Midbrain (tissue), 1 donor: ENCODE measurements around the gene BUB1.
"Not testable (repeated sequence)": the region's sequence is repeated elsewhere in the genome, so short reads cannot be mapped to it uniquely, and the experiment has no call there.

Source experiments
- DNase-seq: peaks from one replicate; lab custom pipeline; 2025; lab: John Stamatoyannopoulos, UW

Gene BUB1

DNA sequence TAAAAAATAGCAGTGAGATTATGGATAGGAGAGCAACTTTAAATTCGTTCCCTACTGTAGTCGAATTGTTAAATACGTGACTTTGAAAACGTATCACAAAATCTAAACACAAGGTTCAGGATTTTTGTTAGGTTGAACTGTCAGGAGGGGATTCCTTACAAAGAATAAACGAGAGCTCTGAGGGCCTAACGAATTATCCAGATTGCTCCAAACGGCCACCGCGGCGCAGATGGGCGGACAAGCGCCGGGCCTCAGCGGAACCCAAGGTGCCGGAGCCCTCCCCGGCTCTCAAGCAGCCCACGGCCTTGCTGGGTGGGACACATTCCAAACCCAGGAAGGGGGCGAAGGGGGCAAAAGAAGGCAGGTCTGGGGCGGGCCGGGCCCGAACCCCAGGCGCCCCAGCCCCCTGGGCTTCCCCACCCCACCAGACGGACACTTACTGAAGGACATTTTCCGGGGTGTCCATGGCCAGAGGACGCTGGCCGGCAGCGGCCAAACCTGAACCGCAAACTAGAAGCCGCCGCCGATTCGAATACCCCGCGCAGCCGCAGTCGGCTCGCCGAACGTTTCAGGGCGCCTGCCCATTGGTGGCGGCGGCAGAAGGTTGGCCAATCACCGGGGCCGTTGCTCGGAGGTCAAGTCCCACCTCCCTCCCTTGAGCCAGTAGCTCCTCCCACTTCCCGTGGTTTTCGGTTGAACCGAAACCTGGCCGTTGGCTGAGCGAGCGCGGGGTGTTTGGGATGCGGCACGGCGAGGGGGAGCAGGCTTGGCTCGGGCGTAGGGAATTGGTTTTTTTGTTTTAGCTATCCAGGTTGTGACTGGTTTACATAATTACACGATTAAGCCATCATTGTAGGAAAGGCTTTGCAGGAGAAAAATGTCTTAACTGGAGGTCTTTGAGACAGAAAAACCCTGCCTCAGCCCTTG, at the start of gene BUB1:
TSS of gene BUB1 (minus strand) at position 534 of the 927 bp plus-strand sequence. CDS start at position 466, 68 bp downstream.
- peak; percentile 95 for DNase-seq

DNA sequence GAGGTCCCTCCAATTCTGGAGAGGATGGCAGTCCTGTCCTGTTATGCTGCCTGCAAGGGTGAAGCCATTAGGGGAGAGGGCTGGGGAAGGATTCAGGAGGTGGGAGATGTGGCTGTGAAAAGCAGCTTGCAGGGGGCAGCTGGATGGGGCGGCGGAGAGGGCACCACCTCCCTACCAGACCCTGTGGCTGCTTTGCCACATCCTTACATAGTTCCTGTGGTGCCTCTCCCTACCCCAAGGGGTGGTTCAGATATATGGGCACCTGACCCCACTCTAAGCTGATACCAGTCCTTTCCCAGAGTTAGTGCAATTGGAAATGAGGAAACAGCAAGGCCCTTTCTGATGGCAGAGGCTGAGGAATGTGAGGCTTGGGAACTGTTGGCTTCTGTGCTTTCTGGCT, 48.4 kb upstream of the BUB1 start:
- DNase-seq, result no peak

DNA sequence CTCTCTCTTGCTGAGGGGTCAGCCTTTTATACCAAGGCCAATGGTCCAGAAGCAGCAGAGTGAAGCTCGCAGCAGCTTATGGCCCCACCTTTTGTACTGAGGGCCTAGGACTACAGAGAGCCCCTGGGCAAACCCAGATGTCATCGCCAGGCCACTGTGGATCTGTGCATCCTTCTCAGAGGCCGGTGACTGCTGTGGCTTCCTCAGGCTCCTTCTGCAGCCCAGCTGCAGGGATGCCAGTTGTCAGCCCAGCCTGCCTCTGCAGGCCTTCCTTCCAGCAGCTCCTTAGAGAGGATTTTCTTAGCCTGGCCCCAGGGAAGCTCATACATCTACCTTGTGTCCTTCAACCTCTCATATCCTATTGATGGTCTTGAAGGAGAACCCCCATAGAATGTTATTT, 48.0 kb upstream of the BUB1 start:
- DNase-seq, result no peak

DNA sequence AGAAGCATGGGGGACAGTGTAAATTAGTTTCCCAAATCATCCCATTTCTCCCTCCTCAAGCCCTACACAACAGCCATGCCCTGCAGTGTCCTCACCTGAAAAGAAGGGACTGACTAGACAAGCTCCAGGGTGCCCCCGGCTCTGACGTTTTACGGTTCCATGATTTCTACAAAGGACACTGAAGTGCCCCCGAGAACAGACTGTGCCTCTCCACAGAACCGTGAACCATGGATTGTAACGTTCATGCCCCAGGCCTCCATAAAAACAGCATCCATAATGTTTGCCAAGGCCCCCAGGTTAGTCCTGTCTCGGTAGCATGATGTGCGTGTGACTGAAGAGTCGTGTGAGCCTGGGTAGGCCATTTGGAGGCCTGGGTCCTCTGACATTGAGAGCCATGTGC, 47.5 kb upstream of the BUB1 start:
- DNase-seq, result no peak

DNA sequence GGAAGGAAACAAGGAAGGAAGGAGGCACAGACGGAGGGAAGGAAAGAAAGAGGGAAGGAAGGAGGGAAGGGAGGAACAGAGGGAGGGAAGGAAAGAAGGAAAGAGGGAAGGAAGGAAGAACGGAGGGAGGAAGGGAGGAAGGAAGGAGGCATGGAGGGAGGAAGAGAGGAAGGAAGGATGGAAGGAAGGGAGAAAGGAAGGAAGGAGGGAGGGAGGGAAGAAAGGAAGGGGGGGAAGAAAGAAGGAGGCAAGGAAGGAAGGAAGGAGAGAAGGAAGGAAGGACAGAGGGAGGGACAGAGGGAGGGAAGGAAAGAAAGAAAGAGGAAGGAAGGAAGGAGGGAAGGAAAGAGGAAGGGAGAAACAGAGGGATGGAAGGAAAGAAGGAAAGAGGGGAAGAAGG, 47.0 kb upstream of the BUB1 start:
- DNase-seq, result no peak

DNA sequence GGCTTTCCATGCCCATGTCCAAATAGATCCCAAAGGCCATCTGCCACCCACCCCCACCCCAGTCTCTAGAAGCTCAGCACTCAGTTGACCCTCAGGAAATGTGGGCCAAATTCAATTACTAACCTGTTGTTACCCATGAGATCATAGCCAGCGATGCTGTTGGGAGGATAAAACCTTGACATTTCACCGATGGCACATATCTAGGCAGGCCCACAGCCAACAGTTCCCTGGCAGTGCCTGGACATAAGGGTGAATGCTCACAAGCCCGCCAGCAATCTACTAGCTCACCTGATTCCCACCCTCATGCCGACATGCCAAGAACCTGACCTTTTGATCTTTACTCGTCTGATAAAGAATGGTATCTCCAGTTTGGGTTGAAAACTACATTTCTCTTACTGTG, 42.7 kb upstream of the BUB1 start:
- no peak for DNase-seq

DNA sequence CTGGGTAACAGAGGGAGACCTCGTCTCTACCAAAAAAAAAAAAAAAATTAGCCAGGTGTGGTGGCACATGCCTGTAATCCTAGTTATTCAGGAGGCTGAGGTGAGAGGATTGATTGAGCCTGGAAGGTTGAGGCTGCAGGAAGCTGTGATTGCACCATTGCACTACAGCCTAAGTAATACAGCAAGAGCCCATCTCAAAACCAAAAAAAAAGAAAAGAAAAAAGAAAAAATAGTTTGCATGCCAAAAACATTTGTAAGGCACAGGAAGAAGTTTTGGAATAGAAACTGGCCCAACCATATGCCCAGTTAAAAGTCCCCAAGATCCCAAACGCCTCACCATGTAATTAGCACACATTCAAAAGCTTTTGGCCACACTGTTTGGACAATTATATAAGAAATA, 41.1 kb upstream of the BUB1 start:
- no peak for DNase-seq

DNA sequence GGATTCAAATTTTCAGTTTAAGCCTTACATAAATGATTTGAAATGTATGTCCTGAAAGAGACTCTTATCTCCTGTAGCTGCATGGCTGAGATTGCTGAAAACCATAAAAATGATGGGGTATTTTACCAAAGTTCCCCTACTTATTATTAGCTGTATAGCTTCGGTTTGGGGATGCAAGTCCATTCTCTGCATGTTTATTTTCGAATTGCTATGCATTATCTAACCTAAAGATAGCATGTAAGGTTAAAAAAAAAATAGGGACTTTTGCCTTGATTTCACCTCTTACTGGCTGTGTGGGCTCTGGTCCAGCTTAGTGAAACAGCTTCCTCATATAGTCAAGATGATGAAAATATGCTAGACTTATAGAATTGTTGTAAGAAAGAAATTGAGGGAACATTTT, 40.5 kb upstream of the BUB1 start:
- DNase-seq, result no peak

DNA sequence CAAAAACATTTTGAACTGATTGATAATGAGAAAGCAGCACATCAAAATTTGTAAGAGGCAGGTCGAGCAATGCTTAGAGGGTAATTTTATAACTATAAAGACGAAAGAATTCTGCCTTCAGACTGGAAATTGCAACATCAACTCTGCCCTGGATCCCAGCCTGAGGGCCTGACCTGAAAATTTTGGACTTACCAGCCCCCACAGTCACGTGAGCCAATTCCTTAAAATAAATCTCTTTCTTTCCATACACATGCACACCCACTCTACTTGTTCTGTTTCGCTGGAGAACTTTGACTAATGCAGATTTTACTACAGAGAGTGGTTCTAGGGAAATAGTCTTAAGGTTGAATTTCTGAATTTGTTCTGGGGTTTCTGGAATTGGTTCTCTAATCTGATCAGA, 39.9 kb upstream of the BUB1 start:
- no peak for DNase-seq

DNA sequence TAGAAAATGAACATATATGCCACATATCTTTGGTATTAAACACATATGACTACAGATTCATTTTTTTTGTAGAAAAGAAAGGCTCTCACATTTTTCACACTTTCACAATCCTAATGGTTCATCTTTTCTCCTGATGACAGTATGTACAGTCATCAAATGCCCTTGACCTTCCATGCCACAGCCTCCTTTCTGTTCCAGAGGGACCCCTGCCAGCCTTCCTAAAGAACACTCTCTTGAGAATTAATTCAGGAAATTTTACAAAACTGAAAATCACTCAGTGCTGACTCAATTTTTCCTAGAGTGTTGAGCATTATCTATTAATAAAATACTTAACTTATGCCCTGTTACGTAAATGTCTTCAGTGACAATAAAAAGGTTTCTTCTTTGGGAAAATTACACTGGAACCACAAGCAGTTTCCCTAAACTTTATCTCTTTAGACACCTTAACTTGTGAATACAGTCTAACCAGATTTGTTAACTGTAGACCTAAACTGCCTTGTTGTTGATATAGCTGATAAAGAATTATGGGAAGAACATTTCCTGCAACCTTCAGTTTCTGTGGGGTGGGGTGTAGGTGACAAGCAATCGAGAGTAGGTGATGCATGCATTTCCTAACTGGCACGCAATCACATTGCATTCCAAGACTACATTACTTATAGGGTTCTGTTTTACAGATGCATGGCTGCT, 39.2 kb upstream of the BUB1 start:
- DNase-seq, result no peak

DNA sequence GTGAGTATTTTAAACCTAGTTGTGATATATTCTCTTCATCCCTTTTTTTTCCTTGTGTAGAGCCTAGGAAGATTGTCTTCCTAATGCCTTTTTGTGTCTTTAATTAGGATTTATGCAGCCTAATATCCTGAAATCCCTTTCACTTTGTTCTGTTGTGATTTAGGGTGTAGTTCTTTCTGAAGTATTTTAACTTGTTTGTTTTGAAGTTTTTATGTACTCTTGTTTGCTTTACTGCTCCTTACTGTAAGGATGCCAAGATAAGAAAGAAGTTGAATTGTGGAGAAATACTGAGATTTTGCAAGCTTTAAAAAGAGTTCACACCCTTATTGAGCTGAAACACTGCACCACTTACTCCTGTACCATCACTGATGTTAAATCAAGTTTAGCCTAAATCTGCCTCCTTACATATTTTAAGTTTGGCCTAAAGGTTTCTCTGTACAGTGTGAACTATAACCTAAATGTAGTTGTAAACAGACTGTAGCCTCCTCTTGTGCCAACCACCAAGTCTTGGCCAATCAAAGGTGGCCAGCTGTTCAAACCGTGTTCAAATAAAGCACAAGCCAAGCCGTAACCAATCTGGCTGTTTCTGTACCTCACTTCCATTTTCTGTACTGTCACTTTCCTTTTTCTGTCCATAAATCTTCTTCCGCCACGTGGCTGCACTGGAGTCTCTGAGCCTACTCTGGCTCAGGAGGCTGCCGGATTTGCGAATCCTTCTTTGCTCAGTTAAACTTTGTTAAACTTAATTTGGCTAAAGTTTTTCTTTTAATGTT, 36.8 kb upstream of the BUB1 start:
- no peak for DNase-seq

DNA sequence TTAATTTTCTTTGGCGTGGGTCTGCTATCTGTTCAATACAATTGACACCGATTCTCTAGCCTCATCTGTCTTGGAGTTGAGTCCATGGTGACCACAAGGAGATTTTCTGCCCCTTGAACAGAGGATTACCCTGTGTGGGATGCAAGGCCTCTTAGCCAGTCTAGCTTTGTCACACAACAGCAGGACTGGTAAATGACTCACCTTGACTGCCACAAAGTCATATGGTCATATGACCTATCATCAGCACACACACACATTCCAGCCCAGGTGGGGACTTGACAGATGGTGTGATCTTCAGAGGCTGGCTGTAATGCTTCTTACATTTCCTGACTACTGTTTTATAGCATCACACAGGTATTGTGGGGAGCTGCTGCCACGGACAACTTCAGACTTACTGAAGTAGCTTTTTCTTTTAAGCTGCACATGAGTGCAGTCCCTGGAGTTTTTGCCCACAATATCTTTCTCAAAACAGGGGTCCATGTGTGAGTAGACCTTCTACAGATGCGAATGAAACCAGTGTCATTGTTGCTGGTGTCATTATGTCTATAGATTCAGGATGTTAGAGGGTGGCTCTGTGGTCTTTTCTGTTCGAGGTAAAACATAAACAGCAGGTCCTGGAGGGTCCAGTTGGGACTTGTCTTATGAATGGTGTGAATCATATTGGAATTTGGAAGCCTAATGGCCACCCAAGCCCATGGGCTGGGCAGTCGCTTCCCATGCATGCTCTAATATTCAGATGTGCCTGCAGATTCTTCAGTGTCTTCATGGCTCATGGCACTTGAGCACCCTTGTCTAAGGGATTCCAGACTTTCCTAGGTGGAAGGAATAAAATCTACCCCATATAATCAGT, 35.9 kb upstream of the BUB1 start:
- no peak for DNase-seq

DNA sequence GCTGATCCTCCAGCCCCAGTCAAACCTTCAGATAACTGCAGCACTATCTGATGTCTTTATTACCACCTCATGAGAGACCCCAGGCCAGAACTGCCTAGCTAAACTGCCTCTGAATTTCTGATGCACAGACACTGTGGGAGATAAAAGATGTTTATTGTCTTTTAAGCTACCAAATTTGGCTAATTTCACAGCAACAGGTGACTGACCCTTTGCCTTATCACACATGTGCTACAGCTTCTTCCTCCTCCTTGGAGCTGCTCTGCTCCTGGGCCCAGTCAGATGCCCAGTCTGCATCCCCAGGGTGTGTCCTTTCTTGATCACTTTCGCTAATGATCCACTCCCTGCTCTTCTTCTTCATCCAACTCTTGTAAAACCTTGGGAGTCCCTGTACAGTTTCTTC, 34.9 kb upstream of the BUB1 start:
- DNase-seq, result no peak

DNA sequence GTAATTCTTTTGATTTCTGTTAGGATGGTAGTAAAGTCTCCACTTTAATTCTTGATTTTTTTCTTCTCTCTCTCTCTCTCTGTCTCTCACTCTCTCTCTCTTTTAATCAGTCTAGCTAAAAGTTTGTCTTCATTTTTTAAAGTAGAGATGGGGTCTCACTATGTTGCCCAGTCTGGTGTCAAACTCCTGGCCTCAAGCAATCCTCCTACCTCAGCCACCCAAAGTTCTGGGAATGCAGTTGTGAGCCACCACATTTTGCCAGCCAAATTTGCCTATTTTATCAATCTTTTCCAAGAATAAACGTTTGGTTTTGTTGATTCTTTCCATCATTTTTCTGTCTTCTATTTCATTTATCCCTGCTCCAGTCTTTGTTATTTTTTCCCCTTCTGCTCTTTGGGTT, 30.6 kb upstream of the BUB1 start:
- DNase-seq, result no peak

DNA sequence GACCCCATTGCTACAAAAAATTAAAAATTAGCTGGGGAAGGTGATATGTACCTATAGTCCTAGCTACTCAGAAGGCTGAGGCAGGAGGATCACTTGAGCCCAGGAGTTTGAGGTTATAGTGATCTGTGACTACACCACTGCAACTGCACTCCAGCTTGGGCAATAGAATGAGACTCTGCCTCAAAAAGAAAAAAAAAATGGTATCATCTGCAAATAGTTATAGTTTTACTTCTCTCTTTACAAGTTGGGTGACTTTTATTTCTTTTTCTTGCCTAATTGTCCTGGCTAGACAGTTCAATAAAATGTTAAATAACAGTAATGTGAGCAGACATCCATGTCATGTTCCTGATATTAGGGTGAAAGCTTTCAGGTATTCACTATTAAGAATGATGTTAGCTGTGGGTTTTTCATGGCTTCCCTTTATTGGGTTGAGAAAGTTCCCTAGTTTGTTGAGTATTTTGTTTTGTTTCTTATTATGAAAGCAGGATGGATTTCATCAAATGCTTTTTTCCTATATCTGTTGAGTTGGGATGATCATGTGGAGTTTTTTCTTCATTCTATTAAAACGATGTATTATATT, 29.6 kb upstream of the BUB1 start:
- DNase-seq, result no peak

DNA sequence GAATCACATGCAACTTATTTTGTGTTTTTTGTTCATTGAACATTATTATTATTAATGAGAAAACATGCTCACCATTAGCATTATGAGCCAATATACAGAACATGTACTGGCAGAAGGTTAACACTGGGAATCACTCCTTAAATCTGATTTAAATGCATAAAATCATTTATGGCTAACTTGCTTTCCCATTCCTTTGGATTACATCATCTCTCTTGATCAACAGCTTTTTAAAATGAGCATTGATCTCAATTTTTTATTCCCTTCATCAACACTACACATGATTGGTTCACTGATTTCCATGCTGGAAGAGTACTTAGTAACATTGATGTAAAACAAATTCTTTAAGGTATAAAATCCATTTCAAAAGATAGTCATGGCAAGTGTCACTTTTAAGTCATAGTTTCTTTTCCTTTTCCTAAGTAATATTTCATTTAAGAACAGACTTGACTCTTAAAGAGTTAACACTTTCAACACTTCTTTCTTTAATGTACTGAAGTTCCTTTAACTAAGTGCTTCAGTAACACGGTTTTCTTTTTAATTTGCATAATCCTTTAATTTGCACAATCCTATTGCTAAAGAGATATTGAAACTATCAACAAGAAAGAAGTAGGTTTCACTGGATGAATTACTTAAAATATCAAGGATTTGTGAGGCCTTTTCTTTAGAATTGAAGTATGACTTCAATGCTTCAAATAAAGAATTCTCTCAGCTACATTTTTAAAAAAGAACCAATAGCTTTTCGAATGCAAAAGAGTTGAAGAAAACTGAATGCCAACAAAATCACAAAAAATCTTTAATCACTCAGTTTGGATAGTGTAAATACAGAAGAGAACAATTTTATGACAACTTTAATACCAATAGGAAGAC, 24.9 kb upstream of the BUB1 start:
- no peak for DNase-seq

DNA sequence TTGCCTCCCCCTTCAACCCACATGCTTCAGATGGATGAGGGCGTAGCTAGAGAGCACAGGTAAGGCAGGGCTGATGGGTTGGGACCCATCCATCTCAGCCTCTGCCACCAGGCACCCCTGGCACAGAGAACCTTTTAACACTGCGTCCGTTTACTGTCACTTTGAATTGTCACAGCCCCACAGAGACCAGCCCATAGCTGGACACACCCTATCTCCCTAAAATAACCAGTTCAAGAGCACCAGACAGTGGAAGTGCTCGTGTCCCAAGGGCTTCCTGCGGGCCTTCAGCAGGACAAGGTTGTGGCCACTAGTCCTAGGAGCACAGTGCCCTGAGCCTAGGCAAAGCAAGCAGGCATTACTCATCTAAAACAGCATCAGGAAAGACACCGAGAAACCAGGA, 20.4 kb upstream of the BUB1 start:
- not testable (repeated sequence) for DNase-seq

DNA sequence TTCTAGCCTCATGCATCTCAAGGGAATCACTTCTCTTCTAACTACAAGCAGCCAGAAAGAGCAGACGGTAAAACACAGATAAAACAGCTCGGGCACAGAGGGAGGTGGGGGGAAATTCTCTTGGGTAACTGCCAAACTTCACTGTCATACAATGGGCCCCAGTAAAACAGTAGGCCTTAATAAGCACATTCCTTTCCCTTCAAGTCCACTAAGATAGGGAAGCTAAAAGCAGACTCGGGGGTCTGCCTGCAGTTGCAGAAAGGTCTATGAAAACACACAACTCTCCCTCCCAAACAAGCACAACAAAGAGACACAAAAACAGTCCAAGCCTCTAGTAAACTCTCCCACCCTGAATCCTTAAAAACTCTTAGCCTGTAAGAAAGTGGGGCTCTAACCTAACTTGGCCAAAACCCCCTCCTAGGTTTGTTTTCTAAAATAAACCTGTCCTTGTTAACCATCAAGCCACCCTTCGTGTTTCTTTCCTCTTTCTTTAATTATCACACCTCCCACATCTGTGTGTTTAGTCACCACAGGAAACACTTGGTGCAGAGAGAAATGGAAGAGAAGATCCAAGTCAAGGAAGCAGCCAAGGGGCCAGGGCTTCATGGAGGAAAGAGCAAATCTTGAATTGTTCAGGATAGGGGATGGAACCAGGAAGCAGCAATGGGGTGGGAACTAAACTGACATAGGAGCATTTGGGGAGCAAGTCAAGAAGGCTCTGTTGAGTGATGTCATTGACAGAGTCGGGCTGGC, 17.5 kb upstream of the BUB1 start:
- not testable (repeated sequence) for DNase-seq

DNA sequence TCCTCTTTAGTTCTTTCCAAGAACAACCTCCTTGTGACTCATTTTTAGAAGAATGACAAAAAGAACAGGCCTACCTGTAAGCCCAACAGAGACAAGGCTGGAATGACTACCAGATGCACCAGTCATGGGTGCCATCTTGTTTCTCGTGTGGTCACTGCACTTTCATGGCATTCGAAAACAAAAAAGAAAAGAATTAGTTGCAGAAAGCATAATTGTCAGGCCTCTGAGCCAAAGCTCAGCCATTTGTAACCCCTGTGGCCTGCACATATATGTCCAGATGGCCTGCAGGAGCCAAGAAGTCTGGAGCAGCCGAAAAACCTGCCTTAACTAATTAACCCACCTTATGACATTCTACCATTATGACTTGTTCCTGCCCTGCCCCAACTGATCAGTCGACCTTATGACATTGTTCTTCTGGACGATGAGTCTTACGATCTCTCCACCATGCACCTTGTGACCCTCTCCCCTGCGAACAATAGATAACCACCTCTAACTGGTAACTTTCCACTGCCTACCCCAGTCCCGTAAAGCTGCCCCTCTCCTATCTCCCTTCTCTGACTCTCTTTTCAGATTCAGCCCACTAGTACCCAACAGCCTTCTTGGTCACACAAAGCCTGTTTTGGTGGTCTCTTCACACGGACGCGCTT, 13.9 kb upstream of the BUB1 start:
- no peak for DNase-seq
